DMS114 treated with DMSO at 0.1 percent for 48 hours (cell line): ENCODE results near the gene IRS1.

ENCODE experiments used
- DNase-seq: peaks from one replicate; lab custom pipeline; 2025; ENCODE audit not compliant: unreplicated experiment; lab: John Stamatoyannopoulos, UW

The IRS1 gene

DNA sequence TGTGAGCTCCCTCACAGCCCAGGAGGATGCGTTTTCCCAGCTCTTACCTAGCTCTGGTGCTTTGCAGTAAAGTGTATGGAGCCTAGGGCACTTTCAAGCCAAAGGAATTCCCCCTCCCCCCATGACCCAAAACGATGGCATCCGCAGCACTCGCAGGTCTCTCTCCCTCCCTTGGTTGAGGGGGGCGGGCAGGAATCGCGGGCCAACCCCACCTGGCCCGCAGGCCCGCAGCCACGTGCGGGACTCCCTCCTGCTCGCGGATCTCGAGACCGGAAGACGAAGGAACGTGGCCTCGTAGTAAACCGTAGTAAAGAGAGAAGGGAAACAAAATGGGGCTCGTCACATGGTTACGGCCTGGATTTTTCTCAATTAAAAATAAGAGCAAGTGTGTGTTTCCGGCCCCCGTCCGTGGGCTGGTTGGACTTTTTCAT is 8.5 kb downstream of the IRS1 start:
- DNase-seq = peak; percentile 50

DNA sequence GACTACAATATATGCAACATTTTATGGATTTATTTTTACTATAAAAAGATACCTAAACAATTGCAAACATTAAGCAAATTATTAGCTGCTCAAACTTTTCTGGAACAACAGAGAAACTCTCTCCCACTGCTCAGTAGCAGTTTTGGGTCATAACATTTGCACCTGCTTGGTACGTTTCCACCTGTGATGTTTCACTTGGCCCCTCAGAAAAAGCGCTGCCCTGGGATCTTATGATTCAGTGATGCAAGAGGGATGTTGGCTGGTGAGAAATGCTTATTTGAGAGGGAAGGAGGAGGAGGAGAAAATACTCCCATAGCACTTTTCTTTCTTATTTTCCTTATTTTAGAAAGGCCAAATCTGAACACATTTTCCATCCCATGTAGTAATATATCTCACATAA is 9.2 kb downstream of the IRS1 start:
- DNase-seq = no peak

DNA sequence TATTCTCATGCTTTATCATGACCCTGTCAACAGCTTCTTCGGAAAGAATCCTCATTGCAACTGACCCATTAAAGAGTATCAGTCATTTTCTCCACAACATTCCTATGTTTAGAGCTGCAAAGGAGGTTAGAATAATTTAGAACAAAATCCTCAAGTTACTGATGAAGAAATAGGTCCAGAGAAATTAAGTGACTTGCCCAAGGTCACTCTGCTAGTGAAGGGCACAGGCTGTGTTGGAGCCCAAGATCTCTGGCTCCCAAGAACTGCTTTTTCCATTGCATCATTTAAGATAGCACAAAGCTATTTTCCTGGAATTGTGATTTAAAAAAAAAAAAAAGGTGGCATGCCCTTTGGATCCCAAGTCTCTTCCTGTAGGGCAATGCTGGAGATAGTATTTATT is 9.6 kb downstream of the IRS1 start:
- DNase-seq = no peak

DNA sequence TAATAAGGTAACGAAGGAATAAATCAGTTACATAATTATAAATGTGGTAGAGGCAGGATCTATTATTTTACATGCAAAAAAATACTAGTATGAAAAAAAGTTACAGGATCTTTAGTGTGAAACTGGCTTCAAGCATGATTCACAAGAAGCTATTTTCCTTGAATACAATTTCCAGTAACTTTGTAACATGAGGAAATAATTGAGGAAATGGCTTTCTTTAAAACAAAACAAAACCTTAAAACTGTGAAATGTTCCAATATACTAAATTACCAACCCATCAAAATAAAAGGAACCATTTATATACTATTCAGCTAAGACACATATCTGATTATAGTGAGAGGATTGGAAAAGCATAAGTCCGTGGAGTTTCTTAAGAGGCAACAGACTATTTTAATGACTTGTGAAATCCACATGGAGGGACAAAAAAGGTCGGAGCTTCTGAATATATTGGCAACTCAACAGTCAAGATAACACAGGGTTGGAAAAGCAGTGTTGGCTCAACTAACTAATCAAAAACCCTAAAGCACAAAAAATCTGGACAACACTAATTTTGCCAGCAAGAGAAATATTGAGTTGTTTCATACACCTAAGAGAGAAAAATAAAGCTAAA is 10.6 kb downstream of the IRS1 start:
- no peak for DNase-seq

DNA sequence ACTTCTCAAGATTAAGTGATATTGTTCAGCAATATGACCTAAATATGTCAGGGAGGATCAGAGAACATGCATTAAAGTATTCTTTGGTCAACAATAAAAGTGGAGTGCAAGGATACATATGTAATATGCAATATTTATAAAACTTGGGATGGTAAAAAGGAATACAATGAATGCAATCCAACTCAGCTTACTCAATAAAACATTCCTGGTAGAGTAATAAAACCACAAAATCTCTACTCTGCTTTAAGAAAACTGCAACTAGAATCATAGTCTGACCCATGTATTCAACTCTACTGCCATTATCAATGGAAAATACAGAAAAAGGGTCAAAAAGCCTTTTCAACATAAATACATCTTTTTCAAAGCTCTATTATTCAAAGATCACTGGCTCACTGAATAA is 11.6 kb downstream of the IRS1 start:
- no peak for DNase-seq

DNA sequence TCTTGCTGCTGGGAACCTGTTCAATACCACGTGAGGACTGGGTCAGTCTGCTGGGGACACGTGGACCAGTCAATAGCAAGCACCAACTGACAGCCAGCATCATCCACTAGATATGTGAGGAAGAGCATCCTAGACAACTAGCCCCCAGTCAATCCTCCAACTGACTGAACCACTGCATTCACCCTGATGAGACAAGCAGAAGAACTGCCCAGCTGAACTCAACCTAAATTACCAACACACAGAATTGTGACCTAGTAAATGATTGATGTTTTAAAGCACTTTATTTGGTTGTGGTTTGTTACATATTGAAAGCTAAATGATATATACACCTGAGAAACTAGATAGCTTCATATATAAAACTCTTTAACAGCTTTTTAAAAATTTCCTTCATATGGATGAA is 15.7 kb downstream of the IRS1 start:
- DNase-seq = no peak

DNA sequence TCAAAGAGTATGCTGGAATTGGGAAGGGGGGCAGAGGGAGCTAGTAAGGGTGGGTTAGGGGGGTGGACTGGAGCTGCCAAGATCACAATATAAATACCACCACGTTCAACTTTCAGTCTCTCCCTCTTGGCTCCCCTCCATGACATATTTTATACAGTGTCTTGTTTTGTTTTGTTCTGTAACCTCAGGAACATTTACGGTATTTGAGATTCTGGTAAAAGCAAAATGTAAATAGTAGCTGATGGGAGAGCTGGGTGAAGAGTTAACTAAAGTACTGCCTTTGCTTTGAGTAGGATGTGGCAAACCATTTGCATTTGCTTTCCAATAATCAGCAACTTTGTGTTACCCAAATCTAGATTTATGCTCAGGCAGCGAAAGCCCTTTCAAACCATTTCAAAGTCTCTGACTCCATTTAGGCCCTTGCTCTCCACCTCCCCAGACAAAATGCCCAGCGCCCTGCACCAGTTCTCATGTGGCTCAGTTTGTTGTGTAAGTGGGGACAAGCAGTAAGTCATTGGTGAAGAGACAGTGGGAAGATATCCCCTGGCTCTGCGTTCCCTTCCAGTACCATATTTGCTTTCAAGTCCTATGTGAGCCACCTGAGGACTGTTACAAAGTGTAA is 17.4 kb downstream of the IRS1 start:
- no peak for DNase-seq

DNA sequence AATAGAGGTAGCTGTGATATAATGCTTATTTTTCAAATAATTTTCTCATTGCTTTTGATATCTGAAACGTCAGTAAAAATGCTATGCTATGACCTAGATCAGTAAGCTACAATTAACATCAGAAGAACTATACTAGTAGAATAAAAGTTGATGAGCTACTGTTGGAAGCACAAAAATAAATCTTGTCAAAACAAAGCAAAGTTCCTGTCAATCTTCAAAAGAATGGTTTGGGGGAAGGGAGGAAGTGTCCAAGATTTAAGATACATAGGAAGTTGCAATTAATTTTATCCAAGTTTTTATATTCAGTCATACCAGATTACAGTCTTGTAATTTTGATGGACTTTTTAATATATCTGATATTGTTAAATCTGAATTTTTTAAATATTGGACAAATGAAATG is 19.2 kb downstream of the IRS1 start:
- no peak for DNase-seq

DNA sequence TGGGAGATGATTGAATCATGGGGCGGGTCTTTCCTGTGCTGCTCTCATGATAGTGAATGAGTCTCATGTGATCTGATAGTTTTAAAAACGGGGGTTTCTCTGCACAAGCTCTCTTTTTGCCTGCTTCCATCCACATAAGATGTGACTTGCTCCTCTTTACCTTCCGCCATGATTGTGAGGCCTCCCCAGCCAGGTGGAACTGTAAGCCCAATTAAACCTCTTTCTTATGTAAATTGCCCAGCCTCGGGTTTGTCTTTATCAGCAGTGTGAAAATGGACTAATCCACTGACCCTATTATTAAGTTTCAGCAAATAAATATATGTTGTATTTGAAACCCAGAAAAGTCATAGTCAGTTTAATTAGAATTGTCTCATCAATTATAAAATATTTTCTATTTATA is 22.0 kb downstream of the IRS1 start:
- DNase-seq = no peak

DNA sequence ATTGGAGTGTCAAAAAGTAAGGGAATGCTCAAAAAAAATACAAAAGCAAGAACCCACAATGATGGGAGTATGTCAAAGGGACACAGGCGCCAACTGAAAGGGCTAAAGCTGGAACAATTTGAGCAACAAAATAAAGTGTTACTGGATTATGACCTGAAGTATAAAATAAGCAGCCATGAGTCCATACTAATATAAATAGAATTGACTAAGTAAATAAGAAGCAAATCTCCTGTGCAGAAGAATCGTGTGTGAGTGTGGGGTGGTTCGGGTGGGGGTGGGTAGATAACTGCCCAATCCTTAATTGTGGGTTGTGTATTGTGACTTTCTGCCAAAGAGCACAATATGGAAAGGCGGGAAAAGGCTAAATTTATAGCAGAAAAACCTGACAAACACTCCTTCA is 23.5 kb downstream of the IRS1 start:
- no peak for DNase-seq

DNA sequence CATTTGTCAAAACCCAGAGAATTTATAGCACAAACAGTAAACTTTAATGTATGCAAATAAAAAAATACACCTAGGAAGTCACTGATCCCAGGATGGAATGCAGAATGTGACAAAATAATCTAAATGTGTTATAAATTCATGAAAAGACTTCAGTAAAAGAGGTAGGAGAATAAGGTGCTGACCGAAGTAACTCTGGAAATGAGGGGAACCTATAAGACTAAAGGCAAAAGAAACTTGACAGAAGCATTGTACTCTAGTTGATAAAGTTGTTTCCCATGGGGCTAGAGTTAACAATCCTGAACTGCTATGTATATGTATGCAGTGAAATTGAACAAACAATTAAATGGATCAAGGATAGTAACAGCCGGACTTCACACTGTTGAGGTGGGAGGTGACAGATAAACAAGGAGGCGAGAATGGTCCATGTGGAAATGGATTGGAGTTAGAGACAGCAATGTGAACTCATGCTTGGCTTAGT is 24.5 kb downstream of the IRS1 start:
- no peak for DNase-seq

DNA sequence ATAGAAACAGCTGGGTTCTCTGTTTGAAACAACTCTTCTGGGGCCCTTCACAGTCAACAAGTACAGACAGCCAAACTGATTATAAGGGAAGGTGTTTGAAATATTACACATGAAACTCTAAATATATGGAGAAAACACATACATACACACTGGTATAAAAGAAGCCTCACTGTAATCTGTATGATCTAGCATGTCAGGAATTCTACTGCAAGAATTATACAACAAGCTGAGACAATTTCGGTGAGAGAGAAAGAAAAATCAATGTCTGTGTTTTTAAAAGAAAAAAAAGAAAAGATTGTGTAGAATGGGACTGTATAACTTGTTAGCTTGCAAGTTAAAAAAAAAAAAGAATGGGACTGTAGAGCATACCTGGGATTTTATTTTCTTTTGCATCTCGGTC is 26.3 kb downstream of the IRS1 start:
- DNase-seq = no peak

DNA sequence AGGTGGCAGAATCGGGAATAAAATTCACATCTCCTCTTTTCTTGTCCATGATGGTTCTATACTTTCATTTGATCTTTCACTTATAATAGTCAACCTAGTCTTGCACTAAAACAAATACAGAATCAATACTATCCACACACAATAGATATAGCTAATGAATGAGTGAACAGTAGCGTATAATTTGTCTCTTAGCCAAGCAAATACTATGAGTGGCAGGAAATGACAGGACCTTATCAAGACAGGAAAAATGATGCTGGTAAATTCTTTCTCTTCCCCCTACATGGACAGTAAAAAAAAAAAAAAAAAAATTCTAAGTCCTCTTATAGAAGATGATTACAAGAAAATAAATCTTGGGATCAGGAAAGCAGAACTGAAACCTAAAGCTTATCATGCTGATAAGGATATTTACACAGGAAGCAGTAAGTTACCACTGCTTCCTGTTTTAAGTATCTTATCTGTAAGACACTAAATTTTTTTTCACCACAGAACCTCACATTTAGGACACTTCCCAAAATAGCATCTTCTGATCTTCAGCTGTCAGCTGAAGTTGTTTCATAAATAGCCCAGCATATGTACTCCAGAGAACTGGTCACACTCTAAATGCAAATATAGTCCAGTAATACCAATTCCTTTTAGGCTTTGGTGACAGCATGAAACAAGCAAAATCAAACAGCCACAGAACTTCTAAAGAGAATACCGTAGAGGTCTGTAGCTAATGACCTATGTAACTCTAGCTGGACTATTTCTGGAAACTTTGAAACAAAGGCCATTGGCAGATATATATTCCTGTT is 27.0 kb downstream of the IRS1 start:
- no peak for DNase-seq

DNA sequence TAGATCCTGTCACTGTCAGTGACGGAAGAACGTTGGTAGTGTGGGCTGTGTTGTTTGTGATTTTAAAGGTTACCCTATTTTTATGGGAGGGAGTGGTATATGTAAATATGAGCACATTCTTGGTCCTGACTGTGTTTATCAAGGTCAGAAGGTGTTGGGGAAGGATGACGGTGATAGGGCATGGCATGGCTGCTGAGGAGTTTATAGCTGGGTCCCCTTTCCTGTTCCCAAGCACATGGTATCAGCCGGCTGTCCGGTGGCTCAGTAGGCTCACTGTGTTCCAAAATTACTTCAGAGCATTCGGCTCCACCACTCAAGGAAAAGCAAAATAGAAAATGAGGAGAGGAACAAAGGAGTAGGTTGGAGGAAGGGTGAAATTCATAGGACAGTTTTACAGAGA is 28.6 kb downstream of the IRS1 start:
- no peak for DNase-seq

DNA sequence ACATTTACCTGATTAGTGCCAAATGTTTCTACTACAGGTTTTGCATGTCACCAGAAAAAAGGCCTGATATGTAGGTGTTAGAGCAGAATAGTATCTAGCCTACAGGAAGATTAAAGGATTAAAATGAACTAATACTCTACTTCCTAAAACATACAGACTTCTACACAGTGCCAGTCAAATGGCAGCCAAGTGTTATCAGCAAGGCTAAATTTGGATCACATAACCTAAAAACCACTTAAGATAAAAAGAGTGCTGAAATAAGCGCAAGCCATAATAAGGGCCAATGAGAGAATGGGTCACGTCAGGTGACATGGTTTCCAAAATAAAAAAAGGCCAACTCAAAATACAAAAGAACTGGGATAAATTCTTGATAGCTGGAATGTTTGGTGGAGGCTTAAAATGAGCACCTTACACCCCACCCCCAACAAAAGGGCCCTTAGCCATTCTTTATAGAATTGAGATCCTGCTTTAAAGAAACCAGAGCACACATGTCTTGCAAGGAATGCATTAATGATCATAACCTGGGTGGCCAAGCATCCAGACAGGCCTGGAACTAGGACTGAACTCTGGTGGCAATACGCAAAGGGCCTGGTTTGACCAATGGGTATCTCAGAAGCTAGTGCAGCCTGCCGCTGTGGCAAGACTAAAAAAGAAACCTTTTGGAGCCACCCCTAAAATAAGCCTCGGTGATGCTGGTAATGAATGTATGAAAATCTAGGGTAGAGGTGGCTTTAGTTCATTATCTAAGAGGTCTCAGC is 32.4 kb downstream of the IRS1 start:
- DNase-seq = no peak

DNA sequence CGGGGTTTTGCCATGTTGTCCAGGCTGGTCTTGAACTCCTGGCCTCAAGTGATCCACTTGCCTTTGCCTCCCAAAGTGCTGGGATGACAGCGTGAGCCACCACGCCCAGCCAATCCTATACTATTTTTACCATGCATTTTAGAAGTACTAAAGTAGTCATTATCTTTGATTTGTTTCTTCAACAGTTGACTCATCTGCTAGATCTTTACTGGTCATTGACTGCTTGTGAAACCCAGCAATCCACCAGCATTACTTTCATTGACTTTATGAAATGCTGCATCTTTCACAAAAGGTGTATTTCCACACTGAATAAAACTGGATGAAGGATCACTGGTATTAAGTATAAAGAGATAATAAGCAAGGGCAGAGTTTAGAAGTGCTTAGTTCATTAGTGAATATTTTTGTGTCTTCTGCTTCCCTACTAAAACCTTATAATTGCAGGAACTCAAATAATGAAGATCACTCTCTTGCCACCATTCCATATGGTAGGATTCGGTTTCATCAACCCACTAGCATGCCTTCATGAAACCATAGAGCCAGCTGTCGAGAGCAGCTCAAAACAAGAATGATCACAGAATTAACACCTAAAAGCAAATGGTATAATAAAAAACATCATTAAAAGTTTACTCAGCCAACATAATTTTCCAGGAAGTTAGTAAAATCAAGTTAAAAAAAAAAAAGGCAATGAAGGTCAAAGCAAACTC is 33.1 kb downstream of the IRS1 start:
- no peak for DNase-seq

DNA sequence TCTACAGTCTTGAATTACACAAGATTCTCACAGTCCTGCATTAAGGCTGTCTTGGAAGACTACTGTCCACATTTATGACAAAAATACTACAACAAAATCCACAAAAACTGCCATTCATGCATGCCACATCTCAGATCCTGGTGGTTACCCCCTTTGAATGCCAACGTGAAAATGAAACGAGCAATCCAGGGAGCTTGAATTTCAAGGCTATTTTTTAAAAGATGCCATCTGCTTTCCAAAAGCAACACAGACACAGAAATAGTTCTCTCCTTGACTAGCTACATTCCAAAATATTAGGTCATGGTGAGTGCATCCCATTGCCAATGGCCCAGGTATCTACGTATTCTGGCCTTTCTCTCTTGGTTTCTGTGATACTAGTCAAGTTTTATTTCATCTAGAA is 36.3 kb downstream of the IRS1 start:
- no peak for DNase-seq

DNA sequence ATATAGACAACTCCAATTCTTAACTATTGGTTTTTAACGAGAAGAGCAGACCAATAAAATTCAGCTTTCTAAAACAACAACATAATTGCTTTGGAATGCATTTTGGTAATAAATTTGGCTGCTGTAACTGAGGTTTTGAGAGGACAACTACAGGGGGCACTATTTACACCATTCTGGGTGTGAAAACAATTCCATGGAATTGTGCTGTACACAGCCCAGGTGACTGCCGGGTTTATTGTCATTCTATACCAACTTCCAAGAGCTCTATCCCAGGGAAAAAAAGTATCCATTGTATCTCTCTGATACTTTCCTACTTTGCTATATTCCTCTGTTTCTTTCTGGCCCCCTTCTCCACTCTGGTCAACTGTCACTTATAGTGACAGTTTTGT is 38.4 kb downstream of the IRS1 start:
- DNase-seq = no peak

DNA sequence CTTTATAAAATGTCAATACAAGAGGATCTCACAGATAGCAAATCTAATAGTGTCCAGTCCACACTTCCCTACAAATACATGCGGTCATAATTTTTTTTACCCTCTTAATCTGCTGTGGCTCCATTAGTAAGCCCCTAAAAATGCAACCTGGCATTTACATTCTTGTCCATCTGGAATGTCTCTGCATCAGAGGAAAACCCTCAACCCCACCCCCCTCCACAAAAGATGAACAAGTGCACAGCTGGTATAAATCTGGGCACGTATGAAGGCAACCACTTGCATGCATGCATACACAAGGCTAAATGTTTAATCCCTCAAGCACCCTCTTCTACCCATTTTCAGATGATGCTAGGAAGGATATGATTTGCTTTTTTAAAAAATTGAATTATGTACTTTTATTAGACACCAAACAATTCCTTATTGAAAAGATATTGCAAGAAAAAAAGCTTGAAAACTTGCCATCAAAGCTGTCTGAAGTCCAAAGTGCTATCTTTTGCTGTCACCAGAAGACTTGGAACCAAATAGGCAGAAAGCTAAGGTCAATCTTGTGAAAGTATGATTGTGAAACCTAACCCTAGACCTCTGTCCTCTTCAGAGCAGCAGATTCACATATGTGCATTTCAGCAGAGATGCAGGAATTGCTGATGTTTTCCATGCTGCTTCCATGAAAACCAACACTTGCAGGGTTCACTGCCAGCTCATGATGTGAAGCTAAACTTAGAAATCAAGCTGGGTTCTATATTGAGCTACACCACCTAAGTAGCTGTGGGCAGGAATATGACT is 39.0 kb downstream of the IRS1 start:
- no peak for DNase-seq

DNA sequence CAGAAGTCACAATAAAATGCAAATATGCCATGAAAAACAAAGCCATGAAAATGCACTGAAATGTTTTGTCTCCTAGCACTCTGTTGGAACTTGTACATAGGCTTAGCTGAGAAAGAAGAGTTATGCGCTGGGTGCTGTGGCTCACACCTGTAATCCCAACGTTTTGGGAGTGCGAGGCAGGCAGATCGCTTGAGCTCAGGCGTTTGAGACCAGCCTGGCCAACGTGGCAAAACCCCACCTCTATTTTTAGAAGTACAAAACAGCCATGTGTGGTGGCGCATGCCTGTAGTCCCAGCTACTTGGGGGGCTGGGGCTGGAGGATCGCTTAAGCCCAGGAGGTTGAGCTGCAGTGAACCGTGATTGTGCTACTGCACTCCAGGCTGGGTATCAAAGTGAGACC is 39.9 kb downstream of the IRS1 start:
- DNase-seq = no peak
